HFFc6 (cell line): ENCODE results near the gene SLC30A2. TPM values are rescaled to one million over a fixed set of nuclear protein-coding genes. Genes with fewer than 3 reads are reported as not detected.
"Not testable (repeated sequence)": the region's sequence is repeated elsewhere in the genome, so short reads cannot be mapped to it uniquely, and the experiment has no call there.

ENCODE experiments used
- DNase-seq: peaks from one replicate; pipeline ENCODE4 v3.0.0-alpha.2; 2018
- H3K27ac Mint-ChIP-seq: 2 replicates; pipeline ENCODE4 v1.8.0; 2020; ENCODE audit warnings: mild to moderate bottlenecking, mixed read lengths
- H3K27me3 Mint-ChIP-seq: 2 replicates; pipeline ENCODE4 v1.8.0; 2021; ENCODE audit warnings: mild to moderate bottlenecking, moderate library complexity, mixed read lengths; ENCODE audit not compliant: insufficient read depth
- H3K36me3 Mint-ChIP-seq: 2 replicates; pipeline ENCODE4 v1.8.0; 2021; ENCODE audit warnings: low read depth, mixed read lengths
- H3K4me1 Mint-ChIP-seq: 2 replicates; pipeline ENCODE4 v1.8.0; 2020; ENCODE audit warnings: low read depth, mixed read lengths
- H3K4me3 Mint-ChIP-seq: 2 replicates; pipeline ENCODE4 v1.8.0; 2020; ENCODE audit warnings: mild to moderate bottlenecking, moderate library complexity, mixed read lengths
- H3K9me3 Mint-ChIP-seq: 2 replicates; pipeline ENCODE4 v1.8.0; 2020; ENCODE audit warnings: mild to moderate bottlenecking, mixed read lengths
- long read RNA-seq: library from polyadenylated mRNA; unstranded; transcript quantifications from one replicate; pipeline ENCODE4 v2.0.0, GENCODE V29; 2019
- total RNA-seq, 6 experiments: library from RNA; stranded (reverse); fragmentation: NEBNext Ultra II Directional; extraction: Animal tissue kit (Norgen Biotek cat#: 25700); gene quantifications; 2 replicates in 1 of 6; 3 replicates in 5 of 6; pipeline ENCODE4 v1.2.3, GENCODE V29; 2021
- TF ChIP-seq, protein P1 (sequence below): fragments of 200-600 bp; sonication (generic); IDR thresholded peaks from 2 replicates; pipeline ENCODE4 v1.5.0; 2021; ENCODE audit warnings: antibody characterized with exemption, mild to moderate bottlenecking

SLC30A2 gene, protein sequence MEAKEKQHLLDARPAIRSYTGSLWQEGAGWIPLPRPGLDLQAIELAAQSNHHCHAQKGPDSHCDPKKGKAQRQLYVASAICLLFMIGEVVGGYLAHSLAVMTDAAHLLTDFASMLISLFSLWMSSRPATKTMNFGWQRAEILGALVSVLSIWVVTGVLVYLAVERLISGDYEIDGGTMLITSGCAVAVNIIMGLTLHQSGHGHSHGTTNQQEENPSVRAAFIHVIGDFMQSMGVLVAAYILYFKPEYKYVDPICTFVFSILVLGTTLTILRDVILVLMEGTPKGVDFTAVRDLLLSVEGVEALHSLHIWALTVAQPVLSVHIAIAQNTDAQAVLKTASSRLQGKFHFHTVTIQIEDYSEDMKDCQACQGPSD
- not detected for total RNA-seq
- long read RNA-seq: 0 reads

DNA sequence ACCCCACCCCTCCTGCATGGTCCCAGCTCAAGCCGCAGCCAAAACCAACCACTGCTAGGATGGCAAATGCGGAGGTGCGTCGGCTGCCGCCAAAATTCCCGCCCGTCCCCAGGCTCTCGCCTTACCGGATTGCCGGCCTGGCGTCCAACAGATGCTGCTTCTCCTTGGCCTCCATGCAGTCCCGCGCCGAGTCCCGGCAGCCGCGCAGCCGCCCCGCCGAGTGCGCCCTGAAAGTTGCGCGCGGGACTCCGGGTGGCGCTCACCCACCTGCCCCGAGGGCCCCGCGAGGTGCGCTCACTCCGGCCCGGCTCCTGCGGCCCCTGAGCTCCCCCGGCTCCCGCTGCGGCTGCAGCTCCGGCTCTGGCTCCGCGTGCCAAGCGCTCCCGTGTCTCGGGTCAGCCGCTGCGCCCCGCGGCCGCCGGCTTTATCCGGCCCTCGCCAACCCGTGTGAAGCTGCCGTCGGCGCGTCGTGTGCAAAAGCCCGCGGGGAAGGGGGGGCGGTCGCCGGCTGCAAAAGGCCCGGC is at the start of gene SLC30A2:
Gene SLC30A2 (minus strand): TSS at position 397 of the 524 bp plus-strand sequence. CDS start 222 bp downstream, at position 175.
- peaks cover 61% of the 10 kb centered on the region for H3K27me3 Mint-ChIP-seq
- no peak for DNase-seq
- H3K4me3 Mint-ChIP-seq: no peak within 1 kb of the TSS
- TF ChIP-seq, protein P1, sequence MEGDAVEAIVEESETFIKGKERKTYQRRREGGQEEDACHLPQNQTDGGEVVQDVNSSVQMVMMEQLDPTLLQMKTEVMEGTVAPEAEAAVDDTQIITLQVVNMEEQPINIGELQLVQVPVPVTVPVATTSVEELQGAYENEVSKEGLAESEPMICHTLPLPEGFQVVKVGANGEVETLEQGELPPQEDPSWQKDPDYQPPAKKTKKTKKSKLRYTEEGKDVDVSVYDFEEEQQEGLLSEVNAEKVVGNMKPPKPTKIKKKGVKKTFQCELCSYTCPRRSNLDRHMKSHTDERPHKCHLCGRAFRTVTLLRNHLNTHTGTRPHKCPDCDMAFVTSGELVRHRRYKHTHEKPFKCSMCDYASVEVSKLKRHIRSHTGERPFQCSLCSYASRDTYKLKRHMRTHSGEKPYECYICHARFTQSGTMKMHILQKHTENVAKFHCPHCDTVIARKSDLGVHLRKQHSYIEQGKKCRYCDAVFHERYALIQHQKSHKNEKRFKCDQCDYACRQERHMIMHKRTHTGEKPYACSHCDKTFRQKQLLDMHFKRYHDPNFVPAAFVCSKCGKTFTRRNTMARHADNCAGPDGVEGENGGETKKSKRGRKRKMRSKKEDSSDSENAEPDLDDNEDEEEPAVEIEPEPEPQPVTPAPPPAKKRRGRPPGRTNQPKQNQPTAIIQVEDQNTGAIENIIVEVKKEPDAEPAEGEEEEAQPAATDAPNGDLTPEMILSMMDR: no peak
- no peaks in the 10 kb centered on the region for H3K9me3 Mint-ChIP-seq
- H3K27ac Mint-ChIP-seq: no peak within 1 kb of the TSS
- no peaks in the 10 kb centered on the region for H3K4me1 Mint-ChIP-seq
- H3K36me3 Mint-ChIP-seq: no peaks in the 10 kb centered on the region

DNA sequence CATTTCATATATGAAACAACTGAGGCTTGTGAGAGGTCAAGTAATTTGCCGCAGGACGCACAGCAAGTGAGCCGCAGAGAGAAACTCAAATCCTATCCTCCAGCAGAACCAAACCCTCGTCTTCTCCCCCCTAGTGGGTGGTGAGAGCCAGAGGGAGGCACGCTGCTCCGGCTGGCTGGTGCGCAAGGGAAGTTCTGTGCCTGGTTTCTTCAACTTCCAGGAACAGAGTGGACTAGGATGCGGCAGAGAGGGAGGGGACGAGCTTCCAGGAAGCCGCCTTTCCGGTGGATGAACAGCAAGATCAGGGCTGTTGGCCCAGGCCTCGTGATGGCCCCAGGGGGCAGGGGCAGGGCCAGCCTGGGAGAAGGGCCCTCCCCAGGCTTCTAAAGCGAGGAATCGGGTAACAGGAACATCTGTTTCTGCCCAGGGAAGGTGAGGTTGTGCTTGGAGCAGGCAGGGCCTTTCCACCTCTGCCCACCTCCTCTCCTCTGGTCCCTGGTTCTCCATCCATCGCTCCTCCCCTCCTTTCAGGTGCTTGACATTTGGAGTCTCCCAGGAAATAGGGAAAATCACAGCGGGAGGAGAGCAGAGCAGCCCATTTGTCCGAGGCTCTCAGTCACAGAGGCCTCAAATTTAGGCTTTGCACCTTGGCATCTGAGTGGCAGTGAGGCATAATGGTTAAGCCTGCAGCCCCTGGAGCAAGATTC is 48.9 kb upstream of the SLC30A2 start:
- Mint-ChIP-seq H3K4me3 (no peak overlapping the region), H3K27ac (no peak overlapping the region), H3K9me3 (no peaks in the 10 kb centered on the region; the same call in 1 of the 2 replicates), H3K36me3 (0 out of 2 replicates have a peak, but pooled peaks cover 4% of the 10 kb centered on the region), H3K27me3 (peaks cover 44% of the 10 kb centered on the region), H3K4me1 (peaks cover 27% of the 10 kb centered on the region)
- TF ChIP-seq, protein P1: no peak
- DNase-seq: no peak

DNA sequence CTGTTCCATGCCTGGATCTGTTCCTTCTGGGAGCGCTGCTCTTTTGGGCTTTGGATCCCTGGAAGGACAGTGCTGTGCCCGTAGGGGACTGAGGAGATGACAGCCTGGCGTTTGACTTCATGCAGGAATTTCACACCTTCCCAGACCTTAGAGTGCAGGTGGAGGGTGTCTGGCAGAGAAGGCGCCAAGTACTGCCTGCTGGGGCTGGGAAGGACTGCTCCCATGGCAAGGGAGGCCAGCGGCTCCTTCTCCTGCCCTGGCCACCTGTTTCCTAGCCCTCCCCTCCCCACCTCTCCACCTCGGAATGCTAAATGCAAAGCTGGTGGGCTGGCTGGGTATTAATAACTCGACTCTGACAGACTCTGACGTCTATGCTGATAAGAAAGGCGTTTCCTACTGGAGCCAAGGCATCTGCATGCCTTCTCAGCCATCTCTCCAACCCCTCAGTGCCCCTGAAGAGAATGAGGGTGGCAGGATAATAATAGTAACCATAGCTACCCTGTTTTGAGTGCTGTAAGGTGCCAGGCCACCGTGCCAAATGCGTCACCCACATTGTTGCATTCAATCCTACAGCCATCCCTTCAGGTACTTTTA is 48.3 kb upstream of the SLC30A2 start:
- Mint-ChIP-seq H3K36me3 (0 out of 2 replicates have a peak, but pooled peaks cover 4% of the 10 kb centered on the region), H3K9me3 (no peaks in the 10 kb centered on the region; the same call in 1 of the 2 replicates), H3K4me1 (peaks cover 27% of the 10 kb centered on the region), H3K27ac (no peak overlapping the region), H3K4me3 (no peak overlapping the region), H3K27me3 (peaks cover 47% of the 10 kb centered on the region)
- TF ChIP-seq, protein P1: no peak
- no peak for DNase-seq

DNA sequence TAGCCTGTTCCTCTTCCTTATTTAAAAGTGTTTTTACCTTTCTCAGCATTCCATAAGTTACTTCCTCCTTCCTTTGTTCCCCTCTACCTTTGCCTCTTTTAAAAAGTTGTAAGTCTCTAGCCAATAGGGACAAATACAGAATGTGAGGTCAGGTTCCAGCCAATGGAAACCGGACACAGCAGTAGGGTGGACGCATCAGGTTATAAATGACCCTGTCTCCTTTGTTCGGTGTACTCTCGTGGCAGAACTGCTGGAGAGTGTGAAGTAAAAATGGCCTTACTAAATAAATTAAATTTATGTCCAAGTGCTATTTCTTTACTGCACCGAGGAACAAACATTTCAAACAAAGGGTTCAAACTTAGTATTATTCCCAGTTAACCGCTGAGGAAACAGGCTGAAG is 47.7 kb upstream of the SLC30A2 start:
- Mint-ChIP-seq H3K4me1 (peaks cover 26% of the 10 kb centered on the region), H3K27me3 (peaks cover 47% of the 10 kb centered on the region)
- not testable (repeated sequence) for DNase-seq, H3K27ac Mint-ChIP-seq, H3K4me3 Mint-ChIP-seq, H3K9me3 Mint-ChIP-seq, H3K36me3 Mint-ChIP-seq

DNA sequence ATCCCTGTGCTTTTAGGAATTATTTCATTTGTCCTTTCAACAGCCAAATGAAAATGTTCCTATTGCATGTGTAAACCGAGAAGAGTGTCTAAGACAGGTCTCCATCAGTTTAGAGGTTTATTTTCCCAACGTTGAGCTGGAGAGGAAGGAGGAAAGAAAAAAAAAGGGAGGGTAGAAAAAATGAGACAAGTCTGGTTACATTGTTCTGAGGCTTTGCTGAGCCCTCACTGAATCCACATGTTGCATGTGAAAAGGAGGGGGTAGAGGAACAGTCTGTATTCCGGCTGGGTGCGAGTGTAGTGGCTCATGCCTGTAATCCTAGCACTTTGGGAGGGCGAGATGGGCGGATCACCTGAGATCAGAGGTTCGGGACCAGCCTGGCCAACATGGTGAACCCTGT is 46.5 kb upstream of the SLC30A2 start:
- H3K4me1 Mint-ChIP-seq: peaks cover 14% of the 10 kb centered on the region
- no peaks in the 10 kb centered on the region; the same call in 1 of the 2 replicates for H3K9me3 Mint-ChIP-seq
- peaks cover 52% of the 10 kb centered on the region for H3K27me3 Mint-ChIP-seq
- H3K4me3 Mint-ChIP-seq: no peak overlapping the region
- no peak overlapping the region for H3K27ac Mint-ChIP-seq
- no peak for DNase-seq
- TF ChIP-seq, protein P1: no peak
- H3K36me3 Mint-ChIP-seq: 0 out of 2 replicates have a peak, but pooled peaks cover 4% of the 10 kb centered on the region
